A549 (cell line): ENCODE measurements around the gene TMEM18. TPM values are rescaled to one million over a fixed set of nuclear protein-coding genes. Genes with fewer than 3 reads are reported as not detected.
A peak's percentile ranks its signal among the peaks of the same experiment; 100 is the strongest.

Experiments
- ATAC-seq, 2 experiments: fragments of 200-7000 bp in 1 of 2; fragments of >200 bp in 1 of 2; cut with Nextera tagmentation in 1 of 2; cut with Tn5 transposase in 1 of 2; 3 replicates each; pipeline versions ENCODE4 v1.8.0 to v1.9.1; 2018 to 2020; ENCODE audit warnings: mild to moderate bottlenecking in 1 of 2, moderate library complexity in 1 of 2
- CTCF ChIA-PET: fragments of 300-600 bp; sonication (Branson Sonifier 250); formaldehyde crosslinking; extraction: SDS; loops from one replicate; lab custom pipeline; 2021; ENCODE audit warnings: antibody characterized with exemption, inconsistent platforms; lab: Yijun Ruan, JAX
- POLR2A ChIA-PET: fragments of 350-600 bp; formaldehyde crosslinking; extraction: SDS; loops from one replicate; lab custom pipeline; 2021; ENCODE audit warnings: antibody characterized with exemption, inconsistent platforms; lab: Yijun Ruan, JAX
- DNase-seq, 2 experiments: peaks; one replicate each; pipeline versions ENCODE4 v3.0.0 to v3.0.0-alpha.2; 2011 to 2016; ENCODE audit warnings: low read depth in 1 of 2, low spot score in 1 of 2
- FAIRE-seq: peaks from 2 replicates; lab custom pipeline; 2011; peaks lifted over from hg19 to GRCh38; lab: Jason Lieb, UNC
- H3K27ac ChIP-seq, 2 experiments: fragments of >200 bp; sonication (Bioruptor Twin); formaldehyde crosslinking; 3 replicates each; pipeline ENCODE4 v1.5.1; 2016 to 2017
- H3K4me1 ChIP-seq: fragments of >200 bp; sonication (Bioruptor Twin); formaldehyde crosslinking; 3 replicates; pipeline ENCODE4 v1.6.1; 2016
- H3K4me2 ChIP-seq: fragments of >200 bp; sonication (Bioruptor Twin); formaldehyde crosslinking; 3 replicates; pipeline ENCODE4 v1.6.1; 2016
- H3K4me3 ChIP-seq: fragments of >200 bp; sonication (Bioruptor Twin); formaldehyde crosslinking; 3 replicates; pipeline ENCODE4 v1.5.1; 2016
- H3K9me3 ChIP-seq: fragments of >200 bp; sonication (Bioruptor Twin); formaldehyde crosslinking; 3 replicates; pipeline ENCODE4 v1.6.1; 2016
- BHLHE40 ChIP-seq: IDR thresholded peaks from 2 replicates; pipeline ENCODE4 v1.6.1; 2012; ENCODE audit warnings: low read depth, low read length, inconsistent platforms
- CBX2 ChIP-seq: fragments of 200-600 bp; sonication (generic); IDR thresholded peaks from 2 replicates; pipeline ENCODE4 v1.6.1; 2016; ENCODE audit warnings: low read depth, mild to moderate bottlenecking, borderline replicate concordance
- CHD2 ChIP-seq: fragments of 150-350 bp; IDR thresholded peaks from 2 replicates; pipeline ENCODE4 v1.6.1; 2014; ENCODE audit warnings: low read length; ENCODE audit not compliant: partially characterized antibody
- CHD4 ChIP-seq: fragments of 200-600 bp; sonication (generic); IDR thresholded peaks from 2 replicates; pipeline ENCODE4 v1.6.1; 2016; ENCODE audit warnings: antibody characterized with exemption, mild to moderate bottlenecking, borderline replicate concordance
- HDAC2 ChIP-seq: fragments of 200-600 bp; sonication (generic); IDR thresholded peaks from 2 replicates; pipeline ENCODE4 v1.6.1; 2016
- HEYL ChIP-seq: fragments of 250-450 bp; sonication (Bioruptor Pico); IDR thresholded peaks from 2 replicates; pipeline ENCODE4 v1.8.0; 2021; ENCODE audit warnings: mild to moderate bottlenecking, moderate library complexity
- HOXA7 ChIP-seq: fragments of 250-450 bp; sonication (Bioruptor Pico); IDR thresholded peaks from 2 replicates; pipeline ENCODE4 v1.5.0; 2020; ENCODE audit warnings: mild to moderate bottlenecking, moderate library complexity
- HOXB5 ChIP-seq: fragments of 250-450 bp; sonication (Bioruptor Pico); IDR thresholded peaks from 2 replicates; pipeline ENCODE4 v1.5.0; 2020; ENCODE audit warnings: mild to moderate bottlenecking, moderate library complexity
- MAFK ChIP-seq: fragments of 450-650 bp; IDR thresholded peaks from 2 replicates; pipeline ENCODE4 v1.6.1; 2014; ENCODE audit not compliant: partially characterized antibody
- MAZ ChIP-seq: fragments of 150-350 bp; IDR thresholded peaks from 2 replicates; pipeline ENCODE4 v1.6.1; 2014; ENCODE audit warnings: antibody characterized with exemption, low read depth, low read length, borderline replicate concordance
- NR3C1 ChIP-seq: fragments of >200 bp; sonication (Bioruptor Twin); formaldehyde crosslinking; IDR thresholded peaks from 3 replicates; pipeline ENCODE4 v1.6.1; 2017
- POLR2AphosphoS2 ChIP-seq: conservative IDR thresholded peaks from 2 replicates; pipeline ENCODE4 v1.6.1; 2012; ENCODE audit warnings: low read length, improper control_type of control experiment, inconsistent platforms
- RAD21 ChIP-seq, 2 experiments: fragments of >200 bp in 1 of 2; sonication (Bioruptor Twin) in 1 of 2; formaldehyde crosslinking in 1 of 2; IDR thresholded peaks in 1 of 2; conservative IDR thresholded peaks in 1 of 2; 2 replicates in 1 of 2; 3 replicates in 1 of 2; pipeline ENCODE4 v1.6.1; 2012 to 2018; ENCODE audit warnings: inconsistent platforms in 1 of 2
- RARB ChIP-seq: fragments of 250-450 bp; sonication (Bioruptor Pico); IDR thresholded peaks from 2 replicates; pipeline ENCODE4 v1.8.0; 2021; ENCODE audit warnings: mild to moderate bottlenecking, moderate library complexity
- RCOR1 ChIP-seq: fragments of 150-350 bp; IDR thresholded peaks from 2 replicates; pipeline ENCODE4 v1.6.1; 2014; ENCODE audit warnings: antibody characterized with exemption, low read length, low read depth
- SMC3 ChIP-seq: fragments of >200 bp; sonication (Bioruptor Twin); formaldehyde crosslinking; IDR thresholded peaks from 3 replicates; pipeline ENCODE4 v1.6.1; 2018; ENCODE audit warnings: inconsistent platforms
- TFCP2L1 ChIP-seq: fragments of 250-450 bp; sonication (Bioruptor Pico); IDR thresholded peaks from 2 replicates; pipeline ENCODE4 v1.5.0; 2021; ENCODE audit warnings: mild to moderate bottlenecking
- whole genome bisulfite sequencing: methylation state at CpG from one replicate; pipeline ENCODE4 v1.1.6; 2017; ENCODE audit errors: missing lambda C conversion rate; 5-methylcytosine and 5-hydroxymethylcytosine counted together
- polyA plus RNA-seq, 4 experiments: library from polyadenylated mRNA; depleted of rRNA in 3 of 4; stranded (reverse); fragments of >200 nt; fragmentation: RNase III in 1 of 4; extraction: RNeasy Plus Mini Kit Qiagen cat#74134 plus additional on column Dnase treatment in 1 of 4; gene quantifications; 2 replicates in 3 of 4; 3 replicates in 1 of 4; pipeline ENCODE4 v1.2.3, GENCODE V29; 2011 to 2017
- TF ChIP-seq, protein P1 (sequence below): fragments of >200 bp; sonication (Bioruptor Twin); formaldehyde crosslinking; IDR thresholded peaks from 3 replicates; pipeline ENCODE4 v1.5.1; 2016
- TF ChIP-seq, protein P2 (sequence below): IDR thresholded peaks from 2 replicates; pipeline ENCODE4 v1.6.1; 2012
- TF ChIP-seq, protein P3 (sequence below): IDR thresholded peaks from 2 replicates; pipeline ENCODE4 v1.6.1; 2012; ENCODE audit warnings: low read depth, borderline replicate concordance

Gene TMEM18
- polyA plus RNA-seq, 2 of the 4 experiments (the other 2 are of a cell fraction) = 35.6 to 75.0 TPM

DNA sequence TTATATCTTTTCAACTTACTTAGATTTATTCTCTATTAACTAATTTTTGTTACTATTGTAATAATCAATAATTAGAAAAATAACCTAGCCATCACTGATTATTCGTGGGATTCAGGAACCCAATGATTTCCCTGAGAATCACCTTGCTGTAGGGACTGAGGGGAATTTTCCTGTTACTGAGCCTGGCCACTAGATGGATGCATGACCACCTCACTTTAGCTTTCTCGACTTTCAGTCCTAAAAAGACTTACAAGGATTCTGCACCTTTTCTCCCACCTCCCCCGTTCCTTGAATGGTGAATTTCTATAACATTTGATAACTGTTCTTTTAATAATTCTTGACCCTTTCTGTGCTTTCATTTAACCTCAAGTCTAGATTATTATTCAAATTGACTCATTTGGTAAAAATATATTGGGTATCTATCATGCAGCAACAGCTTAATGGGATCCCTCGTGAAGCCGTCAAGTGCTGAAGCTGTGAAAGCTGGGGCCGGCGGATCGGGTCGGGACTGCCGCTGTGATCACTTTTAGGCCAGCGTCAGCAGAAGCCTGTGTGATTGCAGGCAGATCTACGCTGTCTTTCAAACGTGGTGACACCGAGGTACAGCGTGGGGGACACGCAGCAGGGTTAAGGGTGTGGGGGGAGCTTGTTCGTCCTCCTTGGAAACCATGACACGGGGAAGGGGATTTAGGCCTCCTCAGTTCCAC is 38.8 kb upstream of the TMEM18 start:
- H3K9me3 ChIP-seq = no peaks in the 10 kb centered on the region
- no peaks in the 10 kb centered on the region for H3K4me1 ChIP-seq
- no peak overlapping the region for H3K27ac ChIP-seq
- CTCF ChIA-PET = interaction anchor here (0.7 to 4.6 kb wide), 13 partner anchors 8 to 830 kb away, joined by 3 to 38 read pairs (median 4); no protein-coding TSS in a partner anchor
- no peak for FAIRE-seq
- DNase-seq = peak in 1 of 2 experiments; percentile 36
- POLR2A ChIA-PET = interaction anchor here (0.9 to 1.2 kb wide), 3 partner anchors 24 to 39 kb away, joined by 3 to 5 read pairs (median 3); partner anchors contain the start of gene TMEM18
- H3K4me2 ChIP-seq = no peak overlapping the region
- 41% methylated on average over 18 of the region's 18 CpGs for WGBS
- ATAC-seq = peak in 1 of 2 experiments; percentile 69; a peak in 3 of 6 replicates
- TF ChIP-seq, protein P1, sequence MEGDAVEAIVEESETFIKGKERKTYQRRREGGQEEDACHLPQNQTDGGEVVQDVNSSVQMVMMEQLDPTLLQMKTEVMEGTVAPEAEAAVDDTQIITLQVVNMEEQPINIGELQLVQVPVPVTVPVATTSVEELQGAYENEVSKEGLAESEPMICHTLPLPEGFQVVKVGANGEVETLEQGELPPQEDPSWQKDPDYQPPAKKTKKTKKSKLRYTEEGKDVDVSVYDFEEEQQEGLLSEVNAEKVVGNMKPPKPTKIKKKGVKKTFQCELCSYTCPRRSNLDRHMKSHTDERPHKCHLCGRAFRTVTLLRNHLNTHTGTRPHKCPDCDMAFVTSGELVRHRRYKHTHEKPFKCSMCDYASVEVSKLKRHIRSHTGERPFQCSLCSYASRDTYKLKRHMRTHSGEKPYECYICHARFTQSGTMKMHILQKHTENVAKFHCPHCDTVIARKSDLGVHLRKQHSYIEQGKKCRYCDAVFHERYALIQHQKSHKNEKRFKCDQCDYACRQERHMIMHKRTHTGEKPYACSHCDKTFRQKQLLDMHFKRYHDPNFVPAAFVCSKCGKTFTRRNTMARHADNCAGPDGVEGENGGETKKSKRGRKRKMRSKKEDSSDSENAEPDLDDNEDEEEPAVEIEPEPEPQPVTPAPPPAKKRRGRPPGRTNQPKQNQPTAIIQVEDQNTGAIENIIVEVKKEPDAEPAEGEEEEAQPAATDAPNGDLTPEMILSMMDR = peak; percentile 34; the same call in 2 of the 3 replicates
- TF ChIP-seq RAD21 (conservative IDR thresholded peaks at IDR 0.05 in 1 of 2, IDR thresholded peaks at IDR 0.05 in 1 of 2) = peak; percentile 42 to 50; a peak in 4 of 5 replicates
- TF ChIP-seq MAFK = no peak
- TF ChIP-seq BHLHE40 = no peak
- TF ChIP-seq HEYL (CRISPR knock-in tag) = no peak
- TF ChIP-seq CBX2 = no peak
- no peak for TF ChIP-seq HOXB5
- TF ChIP-seq SMC3 = peak; percentile 48; the same call in 2 of the 3 replicates
- TF ChIP-seq CHD4 = no peak
- no peak overlapping the region for H3K4me3 ChIP-seq

DNA sequence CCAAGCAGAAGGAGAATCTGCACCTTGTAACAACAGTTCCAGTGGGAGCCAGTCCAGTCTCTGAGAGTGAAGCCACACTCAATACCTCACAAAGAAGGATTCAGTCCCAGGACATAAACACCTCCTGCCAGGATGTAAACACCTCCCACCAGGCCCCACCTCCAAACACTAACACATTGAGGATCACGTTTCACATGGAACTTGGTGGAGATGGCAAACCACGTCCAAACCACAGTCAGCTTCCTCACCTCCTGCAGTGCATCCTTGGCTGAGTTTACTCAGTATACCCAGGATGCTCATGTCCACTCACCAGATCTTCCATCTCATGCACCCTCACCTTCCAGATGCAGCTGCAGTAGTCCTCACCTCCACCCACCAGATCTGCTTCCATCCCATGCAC is 37.8 kb upstream of the TMEM18 start:
- WGBS = 22% methylated on average over 2 of the region's 2 CpGs
- H3K4me3 ChIP-seq = no peak overlapping the region
- no peaks in the 10 kb centered on the region for H3K4me1 ChIP-seq
- FAIRE-seq (no peak), ATAC-seq (no peak), DNase-seq (no peak)
- POLR2A ChIA-PET = interaction anchor here (1.2 kb wide), 1 partner anchor 25 kb away, joined by 5 read pairs; no protein-coding TSS in a partner anchor
- H3K9me3 ChIP-seq = no peaks in the 10 kb centered on the region
- CTCF ChIA-PET = interaction anchor here (0.9 to 4.6 kb wide), 14 partner anchors 9 to 831 kb away, joined by 3 to 38 read pairs (median 4); no protein-coding TSS in a partner anchor
- no peak overlapping the region for H3K27ac ChIP-seq
- TF ChIP-seq, protein P2, sequence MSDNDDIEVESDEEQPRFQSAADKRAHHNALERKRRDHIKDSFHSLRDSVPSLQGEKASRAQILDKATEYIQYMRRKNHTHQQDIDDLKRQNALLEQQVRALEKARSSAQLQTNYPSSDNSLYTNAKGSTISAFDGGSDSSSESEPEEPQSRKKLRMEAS = no peak
- TF ChIP-seq POLR2AphosphoS2 = no peak
- TF ChIP-seq, protein P3, sequence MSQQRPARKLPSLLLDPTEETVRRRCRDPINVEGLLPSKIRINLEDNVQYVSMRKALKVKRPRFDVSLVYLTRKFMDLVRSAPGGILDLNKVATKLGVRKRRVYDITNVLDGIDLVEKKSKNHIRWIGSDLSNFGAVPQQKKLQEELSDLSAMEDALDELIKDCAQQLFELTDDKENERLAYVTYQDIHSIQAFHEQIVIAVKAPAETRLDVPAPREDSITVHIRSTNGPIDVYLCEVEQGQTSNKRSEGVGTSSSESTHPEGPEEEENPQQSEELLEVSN = no peak
- TF ChIP-seq NR3C1 = no peak
- TF ChIP-seq HOXA7 (CRISPR knock-in tag) = no peak
- no peak for TF ChIP-seq MAFK
- TF ChIP-seq CHD4 = no peak
- no peak for TF ChIP-seq CHD2
- TF ChIP-seq HOXB5 = no peak
- TF ChIP-seq SMC3 = no peak
- no peak for TF ChIP-seq MAZ
- TF ChIP-seq, protein P1 = no peak
- TF ChIP-seq HDAC2 = no peak
- TF ChIP-seq RARB (CRISPR knock-in tag) = no peak
- TF ChIP-seq RCOR1 = no peak
- no peak for TF ChIP-seq TFCP2L1
- H3K4me2 ChIP-seq = no peak overlapping the region
